GM19395 (cell line): ENCODE data around the gene LTBP2.
A peak's percentile ranks its signal among the peaks of the same experiment; 100 is the strongest.

Source experiments
- ATAC-seq: cut with Tn5 transposase; IDR thresholded peaks from one replicate; pipeline ENCODE4 v1.9.1; 2021; ENCODE audit warnings: mild to moderate bottlenecking, moderate library complexity; ENCODE audit not compliant: unreplicated experiment

LTBP2 gene

GRCh38 chr14:74510223-74510931, 101.7 kb downstream of the LTBP2 start:
- ATAC-seq = no peak

- ATAC-seq = no peak
Measured at GRCh38 chr14:74509587-74510222, 102.3 kb downstream of the LTBP2 start.

GRCh38 chr14:74508844-74509428, 103.1 kb downstream of the LTBP2 start:
- ATAC-seq = no peak

- ATAC-seq = no peak
Measured at GRCh38 chr14:74508292-74508731, 103.7 kb downstream of the LTBP2 start.

GRCh38 chr14:74507840-74508239, 104.2 kb downstream of the LTBP2 start:
- ATAC-seq = no peak

GRCh38 chr14:74507085-74507484, 105.0 kb downstream of the LTBP2 start:
- no peak for ATAC-seq

GRCh38 chr14:74506411-74506851, 105.6 kb downstream of the LTBP2 start:
- no peak for ATAC-seq

- ATAC-seq = no peak
Measured at GRCh38 chr14:74505831-74506230, 106.2 kb downstream of the LTBP2 start.

GRCh38 chr14:74504874-74505720, 106.9 kb downstream of the LTBP2 start:
- ATAC-seq = no peak

- no peak for ATAC-seq
Measured at GRCh38 chr14:74504412-74504811, 107.6 kb downstream of the LTBP2 start.

GRCh38 chr14:74503938-74504335, 108.1 kb downstream of the LTBP2 start:
- ATAC-seq = no peak

GRCh38 chr14:74503291-74503937, 108.6 kb downstream of the LTBP2 start:
- no peak for ATAC-seq

GRCh38 chr14:74502236-74503019, 109.6 kb downstream of the LTBP2 start:
- ATAC-seq = no peak

GRCh38 chr14:74501691-74502090, 110.3 kb downstream of the LTBP2 start:
- ATAC-seq = no peak

GRCh38 chr14:74501135-74501614, 110.9 kb downstream of the LTBP2 start:
- no peak for ATAC-seq

GRCh38 chr14:74500417-74501134, 111.5 kb downstream of the LTBP2 start:
- no peak for ATAC-seq

GRCh38 chr14:74495356-74495755, 116.7 kb downstream of the LTBP2 start:
- ATAC-seq = no peak

- peak; percentile 86 for ATAC-seq
Measured at GRCh38 chr14:74493343-74494261, 118.4 kb downstream of the LTBP2 start, which contains the start of gene ISCA2. TSS of gene ISCA2 (plus strand) at chr14:74493765. CDS start at chr14:74493775, 10 bp downstream.
